H1 (cell line): ENCODE results near the gene CHPF.

Experiments used
- ASH2L ChIP-seq: fragments of 200-600, 300-600 bp; sonication (generic); IDR thresholded peaks from one replicate; pipeline ENCODE4 v1.7.1; 2017; ENCODE audit warnings: low read length
- CHD2 ChIP-seq: IDR thresholded peaks from 2 replicates; pipeline ENCODE4 v1.6.1; 2012; ENCODE audit warnings: low read length, improper control_type of control experiment
- EP300 ChIP-seq, 2 experiments: IDR thresholded peaks; 1 replicate in 1 of 2; 2 replicates in 1 of 2; pipeline ENCODE4 v1.6.1; 2011 to 2012; ENCODE audit warnings: low read depth in 2 of 2, low read length in 2 of 2, mild to moderate bottlenecking in 2 of 2, borderline replicate concordance in 1 of 2, inconsistent platforms in 1 of 2, moderate library complexity in 1 of 2
- KDM4A ChIP-seq: IDR thresholded peaks from one replicate; pipeline ENCODE4 v1.7.1; 2012; ENCODE audit warnings: low read depth, mild to moderate bottlenecking, moderate library complexity, low read length, inconsistent platforms; ENCODE audit not compliant: severe bottlenecking
- POLR2A ChIP-seq, 2 experiments: IDR thresholded peaks; 1 replicate in 1 of 2; 2 replicates in 1 of 2; pipeline ENCODE4 v1.6.1; 2011; ENCODE audit warnings: low read depth in 2 of 2, low read length in 2 of 2, mild to moderate bottlenecking in 2 of 2; ENCODE audit errors: control extremely low read depth in 1 of 2
- TF ChIP-seq, protein P1 (sequence below), 3 experiments: IDR thresholded peaks; 1 replicate in 2 of 3; 2 replicates in 1 of 3; pipeline versions ENCODE4 v1.5.1 to v1.6.1; 2011; ENCODE audit warnings: low read length in 3 of 3, mild to moderate bottlenecking in 3 of 3, inconsistent platforms in 2 of 3, low read depth in 1 of 3, moderate library complexity in 1 of 3; ENCODE audit not compliant: insufficient read depth in 1 of 3; ENCODE audit errors: control extremely low read depth in 1 of 3
- TF ChIP-seq, protein P2 (sequence below): IDR thresholded peaks from 2 replicates; pipeline ENCODE4 v1.6.1; 2011; ENCODE audit warnings: low read length, improper control_type of control experiment
- TF ChIP-seq, protein P3 (sequence below): fragments of 300-600 bp; sonication (generic); IDR thresholded peaks from 2 replicates; pipeline ENCODE4 v1.7.1; 2012; ENCODE audit warnings: low read length, moderate library complexity, mild to moderate bottlenecking, inconsistent platforms; ENCODE audit not compliant: insufficient replicate concordance

DNA sequence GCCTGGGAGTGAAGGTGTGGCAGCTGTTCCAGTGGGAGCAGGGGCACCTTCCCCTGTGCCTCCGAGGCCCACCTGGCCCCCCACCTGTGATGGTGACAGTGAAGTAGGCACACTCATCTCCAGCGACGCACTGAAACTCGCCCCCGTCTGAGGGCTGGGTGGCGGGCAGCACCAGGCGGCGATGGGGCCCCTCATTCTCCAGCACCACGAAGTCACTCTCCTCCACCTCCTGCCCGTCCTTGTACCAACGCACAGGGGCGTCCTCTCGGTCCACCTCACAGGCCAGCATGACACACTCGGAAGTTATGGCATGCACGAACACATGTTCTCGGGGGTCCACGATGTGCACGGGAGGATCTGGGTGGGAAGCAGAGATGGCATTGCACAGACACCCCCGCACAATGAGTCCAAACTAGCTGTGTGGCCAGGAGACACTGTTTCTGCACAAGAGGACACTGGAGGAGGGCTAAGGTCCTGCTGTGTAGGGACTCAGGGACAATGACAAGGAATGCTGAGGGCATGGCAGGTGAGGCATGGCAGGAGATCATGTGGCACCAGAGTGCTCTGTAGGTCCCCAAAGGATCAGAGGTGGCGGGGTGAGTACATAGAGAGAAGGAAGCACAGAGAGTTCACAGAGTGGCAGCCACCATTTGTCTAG lies 19.8 kb upstream of the CHPF start:
- TF ChIP-seq KDM4A (no peak), EP300 (IDR thresholded peaks at IDR 0.05; ENCODE audit: borderline replicate concordance in 1 of 2, low read depth in 2 of 2, low read length in 2 of 2) (no peak), ASH2L (no peak), POLR2A (IDR thresholded peaks at IDR 0.05; ENCODE audit: control extremely low read depth in 1 of 2, low read depth in 2 of 2, low read length in 2 of 2) (no peak), CHD2 (no peak)
- TF ChIP-seq, protein P1, sequence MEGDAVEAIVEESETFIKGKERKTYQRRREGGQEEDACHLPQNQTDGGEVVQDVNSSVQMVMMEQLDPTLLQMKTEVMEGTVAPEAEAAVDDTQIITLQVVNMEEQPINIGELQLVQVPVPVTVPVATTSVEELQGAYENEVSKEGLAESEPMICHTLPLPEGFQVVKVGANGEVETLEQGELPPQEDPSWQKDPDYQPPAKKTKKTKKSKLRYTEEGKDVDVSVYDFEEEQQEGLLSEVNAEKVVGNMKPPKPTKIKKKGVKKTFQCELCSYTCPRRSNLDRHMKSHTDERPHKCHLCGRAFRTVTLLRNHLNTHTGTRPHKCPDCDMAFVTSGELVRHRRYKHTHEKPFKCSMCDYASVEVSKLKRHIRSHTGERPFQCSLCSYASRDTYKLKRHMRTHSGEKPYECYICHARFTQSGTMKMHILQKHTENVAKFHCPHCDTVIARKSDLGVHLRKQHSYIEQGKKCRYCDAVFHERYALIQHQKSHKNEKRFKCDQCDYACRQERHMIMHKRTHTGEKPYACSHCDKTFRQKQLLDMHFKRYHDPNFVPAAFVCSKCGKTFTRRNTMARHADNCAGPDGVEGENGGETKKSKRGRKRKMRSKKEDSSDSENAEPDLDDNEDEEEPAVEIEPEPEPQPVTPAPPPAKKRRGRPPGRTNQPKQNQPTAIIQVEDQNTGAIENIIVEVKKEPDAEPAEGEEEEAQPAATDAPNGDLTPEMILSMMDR (IDR thresholded peaks at IDR 0.05; ENCODE audit: control extremely low read depth in 1 of 3, insufficient read depth in 1 of 3, low read depth in 1 of 3, low read length in 3 of 3), result no peak
- TF ChIP-seq, protein P2, sequence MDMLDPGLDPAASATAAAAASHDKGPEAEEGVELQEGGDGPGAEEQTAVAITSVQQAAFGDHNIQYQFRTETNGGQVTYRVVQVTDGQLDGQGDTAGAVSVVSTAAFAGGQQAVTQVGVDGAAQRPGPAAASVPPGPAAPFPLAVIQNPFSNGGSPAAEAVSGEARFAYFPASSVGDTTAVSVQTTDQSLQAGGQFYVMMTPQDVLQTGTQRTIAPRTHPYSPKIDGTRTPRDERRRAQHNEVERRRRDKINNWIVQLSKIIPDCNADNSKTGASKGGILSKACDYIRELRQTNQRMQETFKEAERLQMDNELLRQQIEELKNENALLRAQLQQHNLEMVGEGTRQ, result no peak
- TF ChIP-seq, protein P3, sequence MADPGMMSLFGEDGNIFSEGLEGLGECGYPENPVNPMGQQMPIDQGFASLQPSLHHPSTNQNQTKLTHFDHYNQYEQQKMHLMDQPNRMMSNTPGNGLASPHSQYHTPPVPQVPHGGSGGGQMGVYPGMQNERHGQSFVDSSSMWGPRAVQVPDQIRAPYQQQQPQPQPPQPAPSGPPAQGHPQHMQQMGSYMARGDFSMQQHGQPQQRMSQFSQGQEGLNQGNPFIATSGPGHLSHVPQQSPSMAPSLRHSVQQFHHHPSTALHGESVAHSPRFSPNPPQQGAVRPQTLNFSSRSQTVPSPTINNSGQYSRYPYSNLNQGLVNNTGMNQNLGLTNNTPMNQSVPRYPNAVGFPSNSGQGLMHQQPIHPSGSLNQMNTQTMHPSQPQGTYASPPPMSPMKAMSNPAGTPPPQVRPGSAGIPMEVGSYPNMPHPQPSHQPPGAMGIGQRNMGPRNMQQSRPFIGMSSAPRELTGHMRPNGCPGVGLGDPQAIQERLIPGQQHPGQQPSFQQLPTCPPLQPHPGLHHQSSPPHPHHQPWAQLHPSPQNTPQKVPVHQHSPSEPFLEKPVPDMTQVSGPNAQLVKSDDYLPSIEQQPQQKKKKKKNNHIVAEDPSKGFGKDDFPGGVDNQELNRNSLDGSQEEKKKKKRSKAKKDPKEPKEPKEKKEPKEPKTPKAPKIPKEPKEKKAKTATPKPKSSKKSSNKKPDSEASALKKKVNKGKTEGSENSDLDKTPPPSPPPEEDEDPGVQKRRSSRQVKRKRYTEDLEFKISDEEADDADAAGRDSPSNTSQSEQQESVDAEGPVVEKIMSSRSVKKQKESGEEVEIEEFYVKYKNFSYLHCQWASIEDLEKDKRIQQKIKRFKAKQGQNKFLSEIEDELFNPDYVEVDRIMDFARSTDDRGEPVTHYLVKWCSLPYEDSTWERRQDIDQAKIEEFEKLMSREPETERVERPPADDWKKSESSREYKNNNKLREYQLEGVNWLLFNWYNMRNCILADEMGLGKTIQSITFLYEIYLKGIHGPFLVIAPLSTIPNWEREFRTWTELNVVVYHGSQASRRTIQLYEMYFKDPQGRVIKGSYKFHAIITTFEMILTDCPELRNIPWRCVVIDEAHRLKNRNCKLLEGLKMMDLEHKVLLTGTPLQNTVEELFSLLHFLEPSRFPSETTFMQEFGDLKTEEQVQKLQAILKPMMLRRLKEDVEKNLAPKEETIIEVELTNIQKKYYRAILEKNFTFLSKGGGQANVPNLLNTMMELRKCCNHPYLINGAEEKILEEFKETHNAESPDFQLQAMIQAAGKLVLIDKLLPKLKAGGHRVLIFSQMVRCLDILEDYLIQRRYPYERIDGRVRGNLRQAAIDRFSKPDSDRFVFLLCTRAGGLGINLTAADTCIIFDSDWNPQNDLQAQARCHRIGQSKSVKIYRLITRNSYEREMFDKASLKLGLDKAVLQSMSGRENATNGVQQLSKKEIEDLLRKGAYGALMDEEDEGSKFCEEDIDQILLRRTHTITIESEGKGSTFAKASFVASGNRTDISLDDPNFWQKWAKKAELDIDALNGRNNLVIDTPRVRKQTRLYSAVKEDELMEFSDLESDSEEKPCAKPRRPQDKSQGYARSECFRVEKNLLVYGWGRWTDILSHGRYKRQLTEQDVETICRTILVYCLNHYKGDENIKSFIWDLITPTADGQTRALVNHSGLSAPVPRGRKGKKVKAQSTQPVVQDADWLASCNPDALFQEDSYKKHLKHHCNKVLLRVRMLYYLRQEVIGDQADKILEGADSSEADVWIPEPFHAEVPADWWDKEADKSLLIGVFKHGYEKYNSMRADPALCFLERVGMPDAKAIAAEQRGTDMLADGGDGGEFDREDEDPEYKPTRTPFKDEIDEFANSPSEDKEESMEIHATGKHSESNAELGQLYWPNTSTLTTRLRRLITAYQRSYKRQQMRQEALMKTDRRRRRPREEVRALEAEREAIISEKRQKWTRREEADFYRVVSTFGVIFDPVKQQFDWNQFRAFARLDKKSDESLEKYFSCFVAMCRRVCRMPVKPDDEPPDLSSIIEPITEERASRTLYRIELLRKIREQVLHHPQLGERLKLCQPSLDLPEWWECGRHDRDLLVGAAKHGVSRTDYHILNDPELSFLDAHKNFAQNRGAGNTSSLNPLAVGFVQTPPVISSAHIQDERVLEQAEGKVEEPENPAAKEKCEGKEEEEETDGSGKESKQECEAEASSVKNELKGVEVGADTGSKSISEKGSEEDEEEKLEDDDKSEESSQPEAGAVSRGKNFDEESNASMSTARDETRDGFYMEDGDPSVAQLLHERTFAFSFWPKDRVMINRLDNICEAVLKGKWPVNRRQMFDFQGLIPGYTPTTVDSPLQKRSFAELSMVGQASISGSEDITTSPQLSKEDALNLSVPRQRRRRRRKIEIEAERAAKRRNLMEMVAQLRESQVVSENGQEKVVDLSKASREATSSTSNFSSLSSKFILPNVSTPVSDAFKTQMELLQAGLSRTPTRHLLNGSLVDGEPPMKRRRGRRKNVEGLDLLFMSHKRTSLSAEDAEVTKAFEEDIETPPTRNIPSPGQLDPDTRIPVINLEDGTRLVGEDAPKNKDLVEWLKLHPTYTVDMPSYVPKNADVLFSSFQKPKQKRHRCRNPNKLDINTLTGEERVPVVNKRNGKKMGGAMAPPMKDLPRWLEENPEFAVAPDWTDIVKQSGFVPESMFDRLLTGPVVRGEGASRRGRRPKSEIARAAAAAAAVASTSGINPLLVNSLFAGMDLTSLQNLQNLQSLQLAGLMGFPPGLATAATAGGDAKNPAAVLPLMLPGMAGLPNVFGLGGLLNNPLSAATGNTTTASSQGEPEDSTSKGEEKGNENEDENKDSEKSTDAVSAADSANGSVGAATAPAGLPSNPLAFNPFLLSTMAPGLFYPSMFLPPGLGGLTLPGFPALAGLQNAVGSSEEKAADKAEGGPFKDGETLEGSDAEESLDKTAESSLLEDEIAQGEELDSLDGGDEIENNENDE, result no peak
